GM18508 (cell line): ENCODE measurements around the gene FZD4.
"Not testable (repeated sequence)": the region's sequence is repeated elsewhere in the genome, so short reads cannot be mapped to it uniquely, and the experiment has no call there.

Experiments used
- ATAC-seq: cut with Tn5 transposase; IDR thresholded peaks from one replicate; pipeline ENCODE4 v1.9.1; 2021; ENCODE audit warnings: moderate number of reproducible peaks; ENCODE audit not compliant: insufficient read depth, unreplicated experiment

The FZD4 gene

GRCh38 chr11:86955361-86956120 lies at the start of gene FZD4:
Gene FZD4, minus strand, starts transcription at chr11:86955395. Its CDS starts 310 bp downstream, at chr11:86955085.
- ATAC-seq: peak; percentile 64

GRCh38 chr11:87004281-87004680 lies 49.1 kb upstream of the FZD4 start:
- ATAC-seq: not testable (repeated sequence)

- no peak for ATAC-seq
Measured at GRCh38 chr11:87002918-87003317, 47.7 kb upstream of the FZD4 start.

GRCh38 chr11:86999859-87000753 lies 44.9 kb upstream of the FZD4 start:
- no peak for ATAC-seq

GRCh38 chr11:86999388-86999787 lies 44.2 kb upstream of the FZD4 start:
- ATAC-seq: no peak

GRCh38 chr11:86996953-86997570 lies 41.9 kb upstream of the FZD4 start:
- no peak for ATAC-seq

GRCh38 chr11:86993031-86993430 lies 37.8 kb upstream of the FZD4 start:
- no peak for ATAC-seq

GRCh38 chr11:86992340-86992739 lies 37.1 kb upstream of the FZD4 start:
- ATAC-seq: not testable (repeated sequence)

- no peak for ATAC-seq
Measured at GRCh38 chr11:86991341-86991740, 36.1 kb upstream of the FZD4 start.

- no peak for ATAC-seq
Measured at GRCh38 chr11:86990515-86990914, 35.3 kb upstream of the FZD4 start.

GRCh38 chr11:86990031-86990430 lies 34.8 kb upstream of the FZD4 start:
- ATAC-seq: no peak

GRCh38 chr11:86988351-86988881 lies 33.2 kb upstream of the FZD4 start:
- no peak for ATAC-seq

- no peak for ATAC-seq
Measured at GRCh38 chr11:86987679-86988078, 32.5 kb upstream of the FZD4 start.

- ATAC-seq: no peak
Measured at GRCh38 chr11:86984701-86985100, 29.5 kb upstream of the FZD4 start.

- no peak for ATAC-seq
Measured at GRCh38 chr11:86983021-86983488, 27.9 kb upstream of the FZD4 start.

GRCh38 chr11:86981777-86982540 lies 26.8 kb upstream of the FZD4 start:
- ATAC-seq: no peak

- no peak for ATAC-seq
Measured at GRCh38 chr11:86980086-86980796, 25.0 kb upstream of the FZD4 start.

- ATAC-seq: peak; percentile 55
Measured at GRCh38 chr11:86978756-86979608, 23.8 kb upstream of the FZD4 start.
